GM19240 (cell line): ENCODE measurements around the gene FCN2.

Experiments
- DNase-seq: peaks from one replicate; pipeline ENCODE4 v3.0.0; 2011; ENCODE audit warnings: low spot score; ENCODE audit not compliant: insufficient read length

FCN2 gene

DNA sequence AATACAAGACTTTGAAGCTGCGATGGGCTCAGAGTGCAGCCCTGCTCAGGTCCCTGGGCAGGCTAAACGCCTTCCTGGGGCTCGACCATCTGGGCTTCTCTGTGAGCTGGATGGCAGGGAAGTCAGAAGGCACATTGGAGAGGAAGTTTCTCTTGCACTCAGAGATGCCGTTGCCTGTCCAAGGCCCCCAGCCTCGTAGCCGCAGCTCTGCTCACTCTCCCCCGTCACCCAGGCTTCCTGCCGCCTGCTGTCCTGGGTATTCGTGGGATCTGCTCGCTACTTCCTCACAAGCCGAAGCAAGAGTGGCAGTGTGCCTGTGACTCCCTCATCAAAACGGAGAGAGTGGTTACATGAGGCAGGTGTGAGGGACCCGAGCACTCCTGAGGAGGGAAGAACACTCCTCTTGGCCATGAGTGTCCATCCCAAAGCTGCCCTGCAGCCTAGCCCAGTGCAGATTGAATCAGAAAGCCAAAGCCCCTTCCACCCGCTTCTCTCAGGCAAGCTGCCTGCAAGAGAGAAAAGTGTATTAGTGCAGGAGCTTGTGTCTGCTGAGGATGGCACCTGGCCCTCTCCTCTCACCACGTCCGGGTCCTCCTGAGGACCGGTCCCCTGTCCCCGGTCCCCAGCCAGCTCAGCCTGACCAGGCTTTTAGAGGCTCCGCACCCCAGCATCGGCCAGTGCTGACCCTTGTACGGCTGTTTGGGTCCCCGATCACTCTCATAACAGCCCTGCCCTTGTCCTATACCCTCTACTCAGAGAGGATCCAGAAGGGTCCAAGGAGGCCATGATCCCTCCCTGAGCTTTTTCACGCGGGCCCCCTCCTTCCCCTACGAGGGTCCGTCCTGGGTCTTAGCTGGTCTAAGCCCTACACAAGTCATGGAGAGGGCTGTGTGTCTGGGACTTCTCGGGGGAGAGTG, 7.3 kb downstream of the FCN2 start:
- DNase-seq, result no peak

DNA sequence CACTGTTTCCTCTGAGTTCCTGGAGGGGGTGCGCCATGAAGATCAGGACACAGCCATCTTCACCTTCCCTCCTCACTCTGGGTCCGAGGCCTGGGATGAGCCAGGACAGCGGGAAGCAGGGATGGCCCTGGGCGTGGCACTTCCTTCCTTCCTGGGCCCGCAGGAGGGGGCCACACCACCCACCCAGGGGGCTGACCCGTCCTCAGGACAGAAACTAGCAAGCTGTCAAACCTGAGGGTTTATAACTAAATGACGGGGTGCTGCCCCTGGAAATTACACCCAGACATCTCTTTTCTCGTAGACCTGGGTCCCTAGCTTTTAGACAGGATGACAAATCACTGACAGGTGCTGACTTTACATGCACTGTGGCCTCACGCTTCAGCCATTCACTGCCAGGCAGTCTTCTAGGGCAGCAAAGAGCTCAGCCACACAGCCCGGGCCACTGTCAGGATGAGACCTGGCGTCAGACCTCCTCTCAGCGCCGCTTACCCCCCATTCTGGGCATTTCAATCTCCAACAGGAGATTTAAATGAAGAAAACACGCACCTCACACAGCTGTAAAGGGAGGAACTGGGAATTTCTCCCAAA, 8.1 kb downstream of the FCN2 start:
- no peak for DNase-seq

DNA sequence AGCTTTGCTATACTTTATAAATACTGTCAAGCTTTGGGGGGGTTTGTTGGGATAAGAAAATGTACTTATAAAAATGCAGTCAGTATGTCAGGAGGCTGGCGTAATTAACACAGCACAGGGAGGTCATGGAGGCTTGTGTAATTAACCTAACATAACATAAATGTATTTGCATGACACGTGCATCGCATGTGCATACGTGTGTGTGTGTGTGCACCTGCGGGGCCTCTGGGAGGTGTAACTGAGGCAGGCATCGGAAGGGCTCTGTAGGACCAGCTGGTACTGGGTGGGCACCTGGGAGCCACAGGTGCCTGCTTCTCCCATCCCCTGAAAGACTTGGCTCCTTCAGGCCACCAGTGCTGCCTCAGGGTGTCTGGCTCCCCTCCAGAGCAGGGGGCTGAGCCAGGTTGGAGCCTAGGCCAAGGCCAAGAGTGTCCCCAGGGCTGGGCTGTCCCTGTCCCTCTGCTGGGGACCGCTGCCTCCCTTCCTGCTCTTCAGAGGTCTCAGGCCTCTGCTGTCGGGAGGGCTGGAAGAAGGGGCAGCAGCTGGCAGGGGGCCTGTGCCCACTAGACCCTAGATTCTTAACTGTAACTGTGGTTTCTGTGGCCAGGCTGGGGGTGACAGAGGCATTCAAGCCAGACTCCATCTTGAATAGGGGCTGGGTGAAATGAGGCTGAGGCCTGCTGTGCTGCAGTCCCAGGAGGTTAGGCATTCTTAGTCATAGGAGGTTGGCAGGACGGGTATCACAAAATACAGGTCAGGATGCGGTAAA, 9.0 kb downstream of the FCN2 start:
- no peak for DNase-seq

DNA sequence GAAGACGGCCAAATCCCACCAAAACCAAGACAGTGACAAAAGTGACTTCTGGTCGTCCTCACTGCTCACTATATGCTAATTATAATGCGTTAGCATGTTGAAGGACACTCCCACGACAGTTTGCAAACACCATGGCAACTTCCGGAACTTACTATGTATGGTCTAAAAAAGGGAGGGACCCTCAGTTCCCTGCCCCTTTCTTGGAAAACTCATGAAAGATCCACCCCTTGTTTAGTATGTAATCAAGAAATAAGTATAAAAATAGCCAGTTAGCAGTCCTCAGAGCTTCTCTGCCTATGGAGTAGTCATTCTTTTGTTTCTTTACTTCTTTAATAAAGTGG, 9.5 kb downstream of the FCN2 start:
- no peak for DNase-seq

DNA sequence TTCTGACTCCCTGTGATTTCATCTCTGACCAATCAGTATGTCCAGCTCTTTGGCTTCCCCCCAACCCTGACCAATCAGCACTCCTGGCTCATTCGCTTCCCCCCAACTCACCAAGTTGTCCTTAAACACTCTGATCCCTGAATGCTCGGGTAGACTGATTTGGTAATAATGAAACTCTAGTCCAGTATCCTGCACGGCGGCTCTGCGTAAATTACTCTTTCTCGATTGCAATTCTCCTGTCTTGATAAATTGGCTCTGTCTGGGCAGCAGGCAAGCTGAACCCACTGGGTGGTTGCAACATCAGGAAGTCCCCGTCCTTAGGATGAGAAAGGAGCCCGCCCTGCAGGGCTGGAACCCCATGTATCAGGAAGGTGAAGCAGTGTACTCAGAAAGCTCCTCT, 10.4 kb downstream of the FCN2 start:
- DNase-seq, result no peak

DNA sequence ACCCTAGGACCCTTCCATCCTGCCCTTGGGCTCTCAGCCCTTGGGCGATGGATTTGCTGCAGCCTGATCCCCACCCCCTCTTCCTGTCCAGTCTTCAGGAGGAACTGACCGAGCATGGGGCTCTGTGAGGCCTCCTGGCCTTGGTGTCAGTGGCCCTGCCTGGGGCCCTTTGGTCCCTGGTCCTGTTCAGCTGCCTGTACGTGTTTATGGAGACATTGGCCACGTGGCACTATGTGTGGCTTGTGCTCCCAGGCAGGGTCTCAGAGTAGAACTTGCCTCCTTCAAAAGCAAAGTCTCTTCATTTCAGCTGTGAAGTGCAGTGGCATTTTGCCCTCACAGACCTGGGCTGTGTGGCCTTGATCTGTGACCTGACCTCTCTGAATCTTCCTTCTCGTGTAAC, 11.1 kb downstream of the FCN2 start:
- no peak for DNase-seq

DNA sequence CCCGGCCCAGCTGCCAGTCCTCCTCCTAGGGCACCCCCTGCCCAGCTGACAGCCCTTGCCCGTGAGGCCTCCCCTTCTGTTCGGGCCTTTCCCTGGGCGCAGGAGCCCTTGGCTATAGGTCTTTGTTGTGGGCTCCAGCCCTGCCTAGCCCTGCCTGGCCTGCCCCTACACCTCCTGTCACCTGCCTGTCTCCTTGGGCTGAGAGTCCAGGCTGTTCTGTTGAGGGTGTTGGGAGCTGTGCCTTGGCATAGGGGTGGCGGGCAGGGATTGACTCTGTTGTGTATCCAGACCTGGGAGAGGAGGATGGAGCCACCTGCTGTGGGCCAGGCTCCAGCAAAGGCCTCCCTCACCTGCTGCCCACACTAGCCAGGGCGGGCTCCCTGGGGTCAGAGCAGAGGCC, 11.6 kb downstream of the FCN2 start:
- DNase-seq, result no peak

DNA sequence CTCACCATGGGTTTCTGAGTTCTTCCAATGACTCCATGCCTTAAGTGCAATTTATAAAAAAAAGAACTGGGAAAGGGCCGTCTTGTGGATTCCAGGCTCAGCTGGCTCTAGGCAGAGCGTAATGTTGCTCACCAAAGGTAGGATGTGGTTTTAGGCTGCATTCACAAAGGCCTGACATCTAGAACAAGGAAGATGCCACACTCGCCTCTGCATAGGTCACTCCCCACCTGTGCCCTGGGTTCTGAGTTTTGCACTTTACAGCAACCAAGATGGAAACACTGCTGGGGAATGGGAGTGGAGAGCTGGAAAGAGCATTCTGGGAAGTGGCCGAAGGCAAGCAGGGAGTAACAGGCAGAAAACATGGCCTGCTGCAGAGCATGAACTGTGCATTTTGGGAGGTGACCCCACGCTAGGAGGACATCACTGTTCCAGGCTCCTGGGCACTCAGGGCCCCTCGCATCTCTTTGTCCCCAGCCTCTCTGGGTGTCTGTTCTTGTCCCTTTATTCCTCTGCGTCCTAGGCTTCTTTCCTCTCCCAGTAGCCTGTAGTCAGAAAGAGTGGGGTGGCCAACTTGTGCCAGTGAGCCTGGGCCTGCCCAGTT, 12.3 kb downstream of the FCN2 start:
- DNase-seq, result no peak

DNA sequence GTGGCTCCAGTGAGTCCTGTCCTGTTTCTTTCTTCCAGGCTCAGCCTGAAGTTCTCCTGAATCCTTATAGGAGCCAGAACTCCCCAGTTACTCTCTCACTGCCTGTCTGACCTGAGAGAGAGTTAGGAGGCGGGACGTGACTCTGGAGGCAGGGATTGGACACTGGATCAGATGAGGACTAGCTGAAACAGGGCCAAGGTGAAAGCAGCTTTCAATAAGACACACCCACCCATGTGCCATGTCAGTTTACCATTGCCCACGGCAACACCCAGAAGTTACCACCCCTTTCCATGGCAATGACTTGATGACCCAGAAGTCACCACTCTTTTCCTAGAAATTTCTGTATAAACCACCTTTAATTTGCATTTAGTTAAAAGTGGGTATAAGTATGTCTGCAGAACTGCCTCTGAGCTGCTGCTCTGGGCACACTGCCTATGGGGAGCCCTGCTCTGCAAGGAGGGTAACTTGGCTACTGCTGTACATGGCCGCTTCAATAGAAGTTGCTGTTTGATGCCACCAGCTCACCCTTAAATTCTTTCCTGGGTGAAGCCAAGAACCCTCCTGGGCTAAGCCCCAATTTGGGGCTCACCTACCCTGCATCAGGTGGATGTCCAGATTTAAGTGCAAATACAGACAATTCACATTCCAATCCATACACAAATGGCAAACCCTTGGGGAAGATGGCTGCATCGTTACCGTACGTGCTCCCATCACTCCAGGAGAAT, 13.7 kb downstream of the FCN2 start:
- no peak for DNase-seq

DNA sequence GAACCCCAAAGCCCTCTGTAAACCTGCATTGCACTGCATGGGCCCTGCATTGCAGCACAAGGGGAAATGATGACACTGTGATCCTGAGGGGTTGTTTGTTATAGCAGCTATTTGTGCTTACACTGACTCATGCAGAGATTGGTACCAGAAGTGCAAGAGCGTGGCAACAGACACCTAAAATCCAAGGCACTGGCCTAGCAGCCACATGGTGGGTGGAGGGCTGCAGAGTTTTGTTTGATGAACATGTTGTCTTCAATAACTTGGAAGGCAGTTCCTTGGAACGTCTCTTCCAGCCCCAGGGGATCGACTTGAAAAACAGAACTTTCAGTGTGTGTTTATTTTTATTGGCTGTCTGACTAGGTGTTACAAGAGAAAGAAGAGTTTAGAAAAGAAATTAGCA, 14.5 kb downstream of the FCN2 start:
- no peak for DNase-seq

DNA sequence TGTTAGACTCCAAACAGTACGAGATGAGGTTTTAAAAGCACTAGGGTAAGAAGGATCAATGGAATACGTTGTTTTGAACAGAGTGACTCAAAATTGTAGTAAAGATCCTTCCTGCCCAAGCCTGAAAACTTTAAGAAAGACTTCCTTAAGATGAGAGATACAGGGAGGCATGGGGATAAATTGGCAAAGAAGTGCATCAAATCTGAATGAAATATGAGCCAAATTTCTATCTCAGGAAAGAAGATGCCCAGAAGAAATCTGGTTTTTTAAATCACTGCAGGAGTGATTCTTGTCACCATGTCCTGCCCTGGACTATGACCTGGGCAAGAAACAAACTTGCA, 14.9 kb downstream of the FCN2 start:
- DNase-seq, result no peak

DNA sequence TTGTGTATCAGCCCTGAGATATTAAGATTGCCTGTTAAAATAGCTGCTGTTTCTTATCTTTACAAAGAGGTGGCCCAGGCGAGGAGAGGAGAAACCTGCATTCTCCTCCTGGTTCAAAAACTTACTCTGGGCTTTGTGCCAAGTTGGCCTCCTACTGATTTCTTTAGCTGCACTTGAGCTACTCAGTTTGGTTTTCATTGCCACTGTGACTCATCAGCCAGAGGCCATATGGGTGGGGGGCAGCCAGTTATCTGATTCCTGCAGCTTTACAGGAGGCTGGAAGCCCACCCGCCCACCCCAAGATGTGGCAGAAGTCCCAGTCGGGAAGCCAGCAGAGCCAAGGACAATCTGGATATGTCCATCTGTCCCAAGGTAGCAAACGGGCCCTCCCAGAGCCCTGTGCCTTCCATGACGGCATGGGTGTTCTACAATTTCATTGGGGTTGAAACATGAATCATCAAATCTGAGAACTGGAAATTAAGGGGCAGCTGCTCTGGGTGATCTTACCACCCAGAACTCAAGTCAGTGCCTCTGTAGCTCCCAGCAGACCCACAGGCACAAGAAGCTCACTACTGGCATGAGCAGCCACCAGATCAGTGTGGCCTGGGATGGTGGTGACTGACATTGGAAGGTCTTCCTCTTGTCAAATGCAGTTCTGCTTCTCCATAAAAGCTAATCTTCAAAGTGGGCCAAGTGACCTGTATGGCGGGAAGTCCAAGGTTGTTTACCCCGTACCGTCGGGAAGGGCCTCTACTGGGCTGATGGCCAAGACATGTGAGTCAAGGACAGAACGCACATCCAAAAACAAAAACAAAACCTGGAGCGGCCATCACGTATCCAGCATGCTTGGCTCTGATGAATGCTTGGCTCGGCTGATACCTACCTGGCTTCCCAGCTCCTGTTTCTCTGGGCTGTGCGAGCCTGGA, 15.6 kb downstream of the FCN2 start:
- no peak for DNase-seq

DNA sequence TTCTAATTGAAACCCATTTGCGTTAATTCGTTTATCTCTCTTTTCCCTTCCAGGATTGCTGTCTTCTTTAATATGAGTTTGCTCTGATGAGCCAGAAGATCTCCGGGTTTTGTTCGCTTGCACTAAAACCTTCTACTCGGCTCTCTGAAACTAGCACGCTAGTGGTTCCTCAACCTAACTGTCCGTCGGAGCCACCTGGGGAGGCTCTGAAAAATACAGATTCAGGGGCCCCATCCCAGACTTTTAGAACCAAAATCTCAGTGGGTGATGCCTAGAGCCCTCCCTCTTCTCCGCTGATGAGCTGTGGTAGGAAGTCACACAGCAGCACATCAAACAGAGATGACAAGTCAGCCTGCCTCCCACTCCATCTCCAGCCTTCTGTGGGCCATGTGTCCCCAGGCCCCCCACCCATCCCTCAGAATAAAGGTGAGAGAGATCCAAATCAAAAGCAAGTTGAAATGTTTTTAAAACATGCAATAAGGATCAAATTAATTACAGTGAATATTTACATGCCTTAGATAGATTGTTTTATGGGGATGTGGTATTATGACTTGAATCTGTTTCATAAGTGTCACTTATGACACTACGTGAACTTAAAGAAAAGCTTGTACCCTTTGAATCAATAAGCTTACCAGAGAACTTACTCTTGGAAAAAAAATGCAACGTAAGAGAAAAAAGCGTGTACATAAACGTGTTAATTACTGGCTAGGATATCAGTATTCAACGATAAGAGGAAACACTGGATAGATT, 16.4 kb downstream of the FCN2 start:
- no peak for DNase-seq

DNA sequence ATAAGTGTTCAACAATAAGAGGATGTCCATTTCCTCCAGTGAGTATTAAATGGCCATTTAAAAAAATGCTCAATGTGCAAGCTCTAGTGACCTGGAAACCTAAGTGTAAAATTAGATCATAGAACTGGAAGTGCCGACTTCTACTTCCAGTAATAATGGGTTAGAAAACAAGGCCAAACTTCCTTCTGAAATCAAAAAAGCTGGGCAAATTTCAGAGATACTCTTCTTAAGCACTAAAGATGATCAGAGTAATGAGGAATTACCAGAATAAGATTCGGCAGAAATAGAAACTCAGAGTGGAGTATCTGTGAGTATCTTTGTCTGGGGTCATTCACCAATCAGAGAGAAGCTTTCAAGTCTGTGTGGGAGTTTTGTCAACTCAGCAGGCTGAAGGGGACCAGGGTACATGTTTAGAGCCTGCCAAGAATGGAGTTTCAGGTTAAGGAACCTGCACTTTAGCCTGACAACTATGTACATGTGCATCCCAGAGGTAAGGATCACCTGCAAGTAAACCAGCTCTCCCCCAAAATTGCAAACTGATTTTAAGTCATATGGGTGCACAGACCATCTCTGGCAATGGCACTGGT, 17.1 kb downstream of the FCN2 start:
- no peak for DNase-seq

DNA sequence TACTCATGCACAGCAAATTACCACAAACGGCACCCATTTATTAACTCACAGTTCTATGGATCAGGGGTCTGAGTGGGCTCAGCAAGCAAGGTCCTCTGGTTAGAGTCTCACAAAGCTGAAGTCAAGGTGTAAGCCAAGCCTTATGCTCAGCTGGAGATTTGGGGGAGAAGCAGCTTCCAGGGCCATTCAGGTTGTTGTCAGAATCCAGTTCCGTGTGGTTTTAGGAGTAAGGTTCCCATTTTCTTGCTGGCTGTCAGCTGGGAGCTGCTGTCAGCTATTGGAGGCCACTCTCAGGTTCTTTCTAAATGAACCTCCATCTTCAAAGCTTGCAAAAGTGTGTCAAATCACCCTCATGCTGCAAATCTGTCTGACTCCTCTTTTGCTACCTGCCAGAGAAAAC, 17.7 kb downstream of the FCN2 start:
- DNase-seq, result no peak

DNA sequence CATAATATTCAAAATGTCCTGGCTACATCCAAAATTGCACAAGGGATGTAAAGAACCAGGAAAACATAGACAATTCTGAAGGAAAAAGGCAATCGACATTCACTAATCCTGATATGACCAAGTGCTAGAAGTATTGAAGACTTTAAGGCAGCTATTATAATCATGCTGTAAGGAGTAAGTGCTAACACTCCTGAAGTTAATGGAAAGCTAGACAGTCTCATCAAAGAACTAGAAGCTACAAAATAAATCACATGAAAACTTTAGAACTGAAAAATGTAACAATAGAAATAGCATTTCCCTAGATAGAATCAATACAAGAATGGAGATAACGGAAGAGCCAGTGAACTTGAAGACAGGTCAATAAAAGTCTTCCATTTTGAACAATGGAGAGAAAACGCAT, 18.6 kb downstream of the FCN2 start:
- no peak for DNase-seq

DNA sequence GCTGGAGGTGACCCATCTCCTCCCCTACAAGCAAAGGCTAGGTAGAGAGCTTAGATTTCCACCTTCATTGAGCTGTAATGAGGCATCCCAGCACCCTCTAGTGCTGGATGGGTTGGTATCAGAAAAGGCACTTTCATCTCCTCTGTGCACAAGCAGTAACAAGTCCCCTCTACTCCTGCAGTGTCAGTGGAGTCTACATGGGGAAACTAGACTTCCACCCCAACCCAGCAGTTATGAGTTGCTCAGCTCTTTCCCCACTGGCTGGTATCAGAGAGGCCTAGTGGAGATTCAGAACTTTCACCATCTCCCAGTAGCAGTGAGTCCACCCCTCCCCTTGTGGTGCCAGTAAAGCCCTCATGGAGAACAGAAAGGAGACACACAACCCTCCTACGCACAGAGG, 19.2 kb downstream of the FCN2 start:
- no peak for DNase-seq

DNA sequence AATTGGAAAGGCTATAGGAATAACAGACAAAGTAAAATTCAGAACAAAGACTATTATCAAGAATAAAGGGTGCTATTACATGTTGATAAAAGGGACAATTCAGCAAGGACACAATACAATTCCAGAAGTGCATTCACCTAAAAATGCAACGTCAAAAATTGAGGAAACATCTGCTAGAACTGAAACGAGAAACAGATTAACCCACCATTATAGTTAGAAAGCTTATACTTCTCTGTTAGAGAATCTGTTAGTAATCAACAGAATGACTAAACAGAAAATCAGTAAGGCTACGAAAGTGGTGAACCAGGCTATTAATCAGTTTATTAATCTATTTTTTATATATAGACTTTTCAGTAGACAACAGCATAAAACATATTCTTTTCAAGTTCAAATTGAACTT, 22.3 kb downstream of the FCN2 start:
- DNase-seq, result no peak

DNA sequence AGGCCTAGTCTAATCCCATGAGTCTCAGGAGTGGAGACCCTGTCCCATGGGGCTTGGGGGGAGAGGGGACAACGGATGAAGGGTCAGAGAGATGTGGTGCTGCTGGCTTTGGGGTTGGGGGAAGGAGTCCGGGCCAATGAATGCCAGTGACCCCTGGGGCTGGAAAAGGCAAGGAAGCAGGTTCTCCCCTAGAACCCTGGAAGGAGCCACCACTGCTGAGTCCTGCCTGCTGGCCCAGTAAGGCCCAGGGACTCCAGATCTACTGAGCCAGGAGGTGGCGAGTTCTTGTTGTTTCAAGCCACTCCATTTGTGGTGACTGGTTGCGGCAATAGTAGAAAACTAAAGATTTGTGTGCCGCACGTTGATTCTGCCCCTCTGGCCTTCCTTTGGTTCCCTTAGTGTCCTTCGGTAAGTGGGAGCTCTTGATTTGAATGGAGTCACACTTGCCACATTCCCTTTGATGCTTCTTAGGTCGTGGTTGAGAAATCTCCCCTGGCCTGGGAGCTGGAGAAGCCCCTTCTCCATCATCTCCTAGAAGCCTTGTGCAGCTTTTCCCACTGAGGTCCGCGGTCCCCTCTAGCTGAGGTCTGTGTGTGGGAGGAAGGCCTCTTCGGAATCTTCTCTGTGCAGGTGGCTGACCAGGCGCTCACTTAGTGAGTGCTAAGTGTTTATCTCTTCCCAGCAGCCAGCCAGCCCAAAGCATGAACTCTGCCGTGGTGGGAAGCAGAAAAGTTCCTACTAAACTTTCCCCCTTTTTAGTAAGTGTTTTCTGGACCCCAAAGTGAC, 28.1 kb downstream of the FCN2 start:
- no peak for DNase-seq
